SKM-1 treated with dmso at 0.1 percent for 144 hours (cell line): Measurements from ENCODE around the gene TARDBP.
"Not testable (repeated sequence)": the region's sequence is repeated elsewhere in the genome, so short reads cannot be mapped to it uniquely, and the experiment has no call there.

Source experiments
- DNase-seq: peaks from one replicate; lab custom pipeline; 2025; ENCODE audit not compliant: unreplicated experiment; lab: John Stamatoyannopoulos, UW

The TARDBP gene

DNA sequence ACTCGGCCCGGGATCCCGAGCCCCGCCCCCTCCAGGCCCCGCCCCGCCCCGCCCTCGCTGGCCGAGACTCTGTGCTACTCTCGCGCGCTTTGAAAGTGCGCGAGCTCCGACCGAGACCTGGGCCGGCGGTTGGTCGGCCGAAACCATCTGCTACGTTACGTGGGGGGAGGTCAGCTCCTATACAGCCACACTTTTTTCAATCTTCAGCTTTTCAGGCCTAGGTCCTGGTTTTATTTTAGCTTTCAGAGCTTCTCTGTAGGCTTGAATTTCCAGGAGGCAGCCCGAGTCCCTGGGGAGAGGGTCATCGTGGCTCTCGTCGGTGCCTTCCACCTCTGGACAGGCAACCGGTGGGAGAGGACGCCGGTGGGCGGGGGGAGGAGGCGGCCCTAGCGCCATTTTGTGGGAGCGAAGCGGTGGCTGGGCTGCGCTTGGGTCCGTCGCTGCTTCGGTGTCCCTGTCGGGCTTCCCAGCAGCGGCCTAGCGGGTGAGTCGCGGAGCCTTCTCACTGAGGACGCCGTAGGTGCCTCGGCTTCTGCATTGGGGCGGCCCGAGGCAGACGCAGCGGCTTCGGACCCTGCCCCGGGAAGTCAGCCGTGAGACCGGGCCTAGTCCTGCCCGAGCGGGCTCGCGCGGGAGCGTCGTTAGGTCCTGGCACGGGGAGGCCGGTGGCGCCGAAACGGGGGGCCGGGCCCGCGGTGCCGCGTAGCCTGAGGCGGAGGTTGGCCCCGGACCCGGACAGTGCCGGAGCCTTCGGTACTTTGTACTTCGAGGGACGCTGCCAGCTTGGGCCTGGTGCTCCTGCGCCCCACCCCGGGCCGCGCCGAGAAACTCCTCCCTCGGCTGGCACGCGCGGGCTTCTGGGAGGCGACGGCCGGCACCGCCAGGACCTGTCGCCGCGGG is at the start of gene TARDBP:
Gene TARDBP (plus strand): TSS at position 395 of the 900 bp plus-strand sequence. CDS start 1,074 bp downstream, outside the sequence.
- peak; percentile 88 for DNase-seq

DNA sequence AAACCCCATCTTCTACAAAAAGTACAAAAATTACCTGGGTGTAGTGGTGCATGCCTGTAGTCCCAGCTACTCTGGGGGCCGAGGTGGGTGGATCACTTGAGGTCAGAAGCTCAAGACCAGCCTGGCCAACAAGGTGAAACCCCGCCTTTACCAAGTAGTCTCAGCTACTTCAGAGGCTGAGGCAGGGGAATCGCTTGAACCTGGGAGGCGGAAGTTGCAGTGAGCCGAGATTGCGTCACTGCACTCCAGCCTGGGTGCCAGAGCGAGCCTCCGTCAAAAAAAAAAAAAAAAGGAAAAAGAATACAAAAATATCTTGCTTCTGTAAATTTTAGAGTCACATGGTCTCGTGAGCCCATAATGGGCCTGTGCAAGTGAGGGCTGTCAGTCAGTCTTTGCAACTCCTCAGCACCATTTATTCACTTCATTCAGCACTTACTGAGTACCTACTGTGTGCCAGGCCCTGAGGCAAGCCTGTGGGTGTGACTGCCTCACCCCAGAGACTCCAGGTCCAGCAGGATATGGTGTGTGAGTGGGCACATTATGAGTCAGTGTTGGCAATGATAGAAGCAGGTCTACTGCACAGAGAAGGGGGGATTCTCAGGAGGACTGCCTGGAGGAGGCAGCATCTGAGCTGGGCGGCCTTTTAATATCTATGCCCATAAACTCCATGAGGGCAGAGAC is 46.8 kb upstream of the TARDBP start:
- peak; percentile 70 for DNase-seq

DNA sequence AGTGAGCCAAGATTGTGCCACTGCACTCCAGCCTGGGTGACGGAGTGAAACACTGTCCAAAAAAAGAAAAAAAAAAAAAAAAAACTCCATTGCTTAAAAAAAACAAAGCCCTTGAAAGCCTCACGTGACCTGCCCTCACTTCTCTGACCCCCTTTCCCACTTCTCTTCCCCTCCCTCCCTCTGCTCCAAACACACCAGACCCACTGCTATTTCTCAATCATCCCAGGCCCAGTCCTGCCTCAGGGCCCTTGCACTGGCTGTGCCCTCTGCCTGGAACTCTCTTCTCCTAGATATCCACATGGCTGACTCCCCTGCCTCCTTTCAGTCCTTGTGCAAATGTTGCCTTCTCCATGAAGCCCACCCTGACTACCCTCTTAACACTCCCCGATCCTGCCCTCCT is 45.4 kb upstream of the TARDBP start:
- DNase-seq: no peak

DNA sequence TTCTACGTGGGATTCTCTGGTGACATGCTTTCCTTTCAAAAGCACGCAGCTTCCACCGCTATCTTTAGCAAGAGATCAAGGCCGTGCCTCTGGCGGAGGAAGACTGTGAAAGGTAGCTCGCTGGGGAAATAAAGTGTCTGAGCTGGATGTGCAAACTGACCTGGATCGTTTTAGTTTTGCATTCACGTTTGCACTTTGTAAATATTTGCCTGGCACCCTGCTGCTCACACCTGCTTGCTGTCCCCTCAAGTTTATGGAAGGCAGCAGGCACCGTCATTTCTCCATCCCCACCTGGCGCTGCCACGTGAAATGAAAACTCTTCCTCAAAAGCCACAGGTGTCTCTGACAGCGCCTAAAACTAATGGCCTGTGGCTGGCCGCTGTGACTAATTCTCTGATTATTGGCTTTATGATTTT is 44.0 kb upstream of the TARDBP start:
- DNase-seq: no peak

DNA sequence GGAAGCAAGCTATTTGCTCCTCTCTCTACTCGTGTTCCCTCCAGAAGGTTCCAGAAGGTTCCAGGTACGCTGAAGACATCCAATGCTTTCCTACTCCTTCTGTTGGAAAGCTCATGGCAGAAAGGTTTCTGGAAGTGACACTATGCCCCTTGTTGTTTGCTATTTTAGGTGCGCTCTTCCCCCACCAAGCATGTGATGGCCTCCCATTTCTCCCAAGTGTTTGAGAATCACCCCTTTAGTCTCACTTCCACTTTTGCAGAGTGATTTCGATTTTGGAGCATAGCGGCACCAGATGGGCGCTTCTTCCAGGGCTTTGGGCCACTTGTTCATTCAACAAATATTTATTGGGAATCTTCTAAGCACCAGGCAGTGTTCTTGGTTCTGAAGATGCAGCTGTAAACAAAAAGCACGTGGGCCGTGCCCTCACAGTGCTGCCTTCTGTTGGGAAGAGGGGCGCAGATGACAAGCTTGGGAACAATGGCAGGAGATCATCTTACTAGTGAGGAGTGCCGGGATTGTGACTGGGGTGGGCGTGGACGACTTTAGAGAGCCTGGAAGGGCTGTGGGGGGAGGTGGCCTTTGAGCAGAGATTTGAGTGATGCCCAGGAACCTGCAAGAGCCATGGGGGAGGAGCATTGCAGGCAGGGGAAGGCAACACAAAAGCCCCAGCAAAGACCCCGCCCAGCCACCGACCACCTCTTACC is 43.0 kb upstream of the TARDBP start:
- DNase-seq: no peak

DNA sequence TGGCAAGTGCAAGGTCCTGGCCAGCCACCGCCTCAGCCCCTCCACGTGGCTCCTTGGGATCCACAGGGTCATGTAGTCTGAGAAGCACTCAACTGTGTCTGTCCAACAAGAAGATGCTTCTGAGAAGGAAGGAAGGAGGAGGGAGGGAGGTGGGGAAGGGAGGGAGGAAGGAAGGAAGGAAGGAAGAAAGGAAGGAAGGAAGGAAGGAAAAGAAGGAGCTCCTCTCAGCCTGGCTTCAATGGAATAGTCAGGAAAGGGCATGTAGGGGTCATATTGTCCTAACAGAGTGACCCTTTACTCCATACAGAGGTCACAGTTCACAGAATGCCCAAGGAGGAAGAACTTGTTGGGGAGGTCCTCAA is 42.5 kb upstream of the TARDBP start:
- no peak for DNase-seq

DNA sequence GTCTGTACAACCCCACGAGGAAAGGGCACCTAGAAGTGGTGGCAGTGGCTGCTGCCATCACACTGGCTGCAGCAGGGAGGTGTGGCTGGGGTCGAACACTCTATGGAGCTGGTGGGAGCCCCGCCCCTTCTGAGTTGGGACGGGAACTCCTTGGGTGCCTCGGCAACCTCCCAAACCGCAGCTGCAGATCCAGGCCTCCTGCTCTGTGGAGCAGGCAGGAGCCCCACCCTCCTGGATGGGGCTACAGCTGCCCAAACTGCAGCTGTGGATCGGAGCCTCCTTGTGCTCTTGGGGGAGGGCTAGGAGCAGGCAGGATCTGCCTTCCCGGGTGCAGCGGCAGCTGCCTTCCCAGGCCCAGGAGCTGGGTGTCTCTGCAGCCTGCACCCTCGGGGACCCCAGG is 38.9 kb upstream of the TARDBP start:
- no peak for DNase-seq

DNA sequence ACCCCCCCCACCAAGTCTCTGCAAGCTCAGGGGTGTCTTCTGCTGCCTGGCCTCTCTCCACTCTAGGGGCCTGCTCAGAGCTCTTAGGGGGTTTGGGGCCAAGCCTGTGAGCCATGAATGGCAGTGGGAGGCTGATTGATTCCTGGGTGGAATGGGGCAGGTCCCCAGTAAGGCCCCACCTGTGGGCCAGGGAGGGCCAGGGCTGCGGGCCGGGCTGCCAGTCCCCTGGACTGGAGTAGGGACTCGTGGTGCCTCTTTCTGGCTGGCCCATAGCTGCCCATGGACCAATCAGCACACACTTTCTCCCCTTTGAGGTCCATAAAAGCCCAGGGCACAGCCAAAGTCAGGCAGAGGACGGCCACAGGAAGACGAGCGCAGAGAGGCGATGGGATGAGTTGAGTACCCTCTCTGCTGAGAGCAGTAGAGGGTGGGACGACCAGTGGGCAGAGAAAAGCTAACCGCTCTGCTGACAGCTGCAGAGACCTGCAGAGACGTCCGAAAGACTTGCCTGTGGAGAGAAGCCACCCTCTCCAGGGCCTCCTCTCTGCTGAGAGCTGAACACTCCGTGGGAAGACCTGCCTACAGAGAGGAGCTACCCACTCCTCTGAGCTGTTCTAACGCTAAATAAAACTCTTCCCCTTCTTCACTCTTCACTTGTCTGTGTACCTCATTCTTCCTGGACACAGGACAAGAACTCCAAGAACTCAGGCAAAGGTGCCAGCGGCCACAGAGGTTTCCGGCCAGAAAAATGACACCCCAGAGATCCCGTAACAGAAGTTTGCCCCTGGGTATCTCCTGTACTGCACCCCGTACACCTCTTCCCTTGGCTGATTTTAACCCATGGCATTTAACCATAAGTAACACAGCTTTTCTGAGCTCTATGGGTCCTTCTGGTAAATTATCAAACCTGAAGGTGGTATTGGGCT is 38.2 kb upstream of the TARDBP start:
- no peak for DNase-seq

DNA sequence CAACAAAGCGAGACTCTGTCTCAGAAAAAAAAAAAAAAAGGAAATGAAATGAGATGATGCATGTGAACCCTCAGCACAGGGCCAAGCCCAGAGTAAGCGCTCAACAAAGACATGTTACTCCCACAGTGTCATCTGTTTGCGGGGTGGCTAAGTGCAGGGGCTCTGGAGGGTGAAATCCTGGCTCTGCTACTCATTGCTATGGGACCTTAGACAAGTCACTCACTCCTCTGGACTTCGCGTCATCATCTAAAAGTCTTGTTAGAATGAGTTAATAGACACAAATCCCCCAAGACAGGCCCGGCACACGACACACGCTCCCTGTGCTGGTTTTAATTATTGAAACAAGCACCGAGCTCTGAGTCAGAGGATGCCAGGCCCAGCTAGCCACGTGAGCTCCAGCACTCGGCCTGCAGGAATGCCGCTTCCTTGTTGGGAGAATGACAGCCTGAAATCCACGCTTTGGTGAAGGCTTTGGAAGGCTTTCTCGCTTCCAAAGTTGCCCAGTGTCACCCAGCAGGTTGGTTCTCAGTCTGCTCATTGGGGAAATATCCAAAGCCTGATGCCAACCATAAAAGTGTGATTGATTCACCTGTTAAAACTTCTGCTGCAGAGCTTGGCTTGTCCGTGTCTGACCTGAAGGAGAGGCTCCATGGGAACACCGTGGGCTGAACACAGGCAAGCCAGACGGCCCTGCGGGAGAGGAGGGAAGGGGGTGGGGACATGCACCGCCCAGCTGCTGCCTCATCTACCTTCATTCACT is 36.7 kb upstream of the TARDBP start:
- DNase-seq: no peak

DNA sequence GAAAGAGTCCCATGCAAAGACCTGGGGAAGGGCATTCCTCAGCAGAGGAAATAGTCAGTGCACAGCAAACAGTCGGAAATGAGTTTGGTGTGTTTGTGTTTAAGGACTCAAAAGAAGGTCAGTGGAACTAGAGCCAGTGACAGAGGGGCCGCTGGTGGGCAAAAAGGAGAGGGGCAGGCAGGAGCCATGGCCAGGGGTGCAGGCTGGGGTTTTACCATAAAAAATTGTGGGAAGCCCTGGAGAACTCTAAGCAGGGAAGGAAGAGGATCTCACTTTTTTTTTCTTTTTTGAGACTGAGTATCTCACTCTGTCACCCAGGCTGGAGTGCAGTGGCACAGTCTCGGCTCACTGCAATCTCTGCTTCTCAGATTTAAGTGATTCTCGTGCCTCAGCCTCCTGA is 33.7 kb upstream of the TARDBP start:
- DNase-seq: no peak

DNA sequence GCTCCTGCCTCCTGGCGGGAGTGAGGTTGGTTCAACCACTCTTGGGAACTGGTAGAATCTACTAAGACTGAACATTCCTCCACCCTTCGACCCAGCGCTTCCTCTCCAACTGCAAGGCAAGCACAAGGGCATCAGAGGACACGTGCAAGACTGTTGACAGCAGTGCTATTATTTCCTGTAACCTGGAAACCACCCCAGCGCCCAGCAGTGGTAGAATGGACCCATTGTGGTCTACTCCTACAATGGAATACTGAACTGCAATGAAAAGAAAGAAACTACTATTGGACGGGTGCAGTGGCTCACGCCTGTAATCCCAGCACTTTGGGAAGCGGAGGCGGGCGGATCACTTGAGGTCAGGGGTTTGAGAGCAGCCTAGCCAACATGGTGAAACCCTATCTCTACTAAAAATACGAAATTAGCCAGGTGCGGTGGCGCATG is 33.0 kb upstream of the TARDBP start:
- DNase-seq: no peak

DNA sequence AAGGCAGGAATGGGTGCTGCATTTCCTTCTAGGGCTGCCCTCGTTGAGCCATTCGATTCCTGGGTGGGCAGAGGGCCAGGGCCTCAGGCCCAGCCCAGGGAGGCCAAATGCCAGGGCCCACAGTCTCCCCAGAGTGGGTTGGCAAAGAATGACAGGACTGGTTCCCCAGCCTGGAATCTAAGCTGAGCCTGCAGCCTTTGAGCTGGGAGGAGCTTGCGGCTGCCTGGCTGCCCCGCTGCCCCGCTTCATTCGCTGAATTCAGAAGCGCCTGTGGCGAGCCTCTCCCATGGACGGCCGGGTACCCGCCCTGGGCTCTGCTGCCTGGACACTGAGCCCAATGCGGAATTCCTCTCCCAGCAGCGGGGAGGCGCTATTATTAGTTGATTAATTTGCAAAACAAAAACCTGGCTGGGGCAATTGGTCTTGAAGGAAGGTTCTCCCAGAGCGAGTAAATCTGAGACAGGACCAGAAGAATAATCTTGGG is 32.3 kb upstream of the TARDBP start:
- no peak for DNase-seq

DNA sequence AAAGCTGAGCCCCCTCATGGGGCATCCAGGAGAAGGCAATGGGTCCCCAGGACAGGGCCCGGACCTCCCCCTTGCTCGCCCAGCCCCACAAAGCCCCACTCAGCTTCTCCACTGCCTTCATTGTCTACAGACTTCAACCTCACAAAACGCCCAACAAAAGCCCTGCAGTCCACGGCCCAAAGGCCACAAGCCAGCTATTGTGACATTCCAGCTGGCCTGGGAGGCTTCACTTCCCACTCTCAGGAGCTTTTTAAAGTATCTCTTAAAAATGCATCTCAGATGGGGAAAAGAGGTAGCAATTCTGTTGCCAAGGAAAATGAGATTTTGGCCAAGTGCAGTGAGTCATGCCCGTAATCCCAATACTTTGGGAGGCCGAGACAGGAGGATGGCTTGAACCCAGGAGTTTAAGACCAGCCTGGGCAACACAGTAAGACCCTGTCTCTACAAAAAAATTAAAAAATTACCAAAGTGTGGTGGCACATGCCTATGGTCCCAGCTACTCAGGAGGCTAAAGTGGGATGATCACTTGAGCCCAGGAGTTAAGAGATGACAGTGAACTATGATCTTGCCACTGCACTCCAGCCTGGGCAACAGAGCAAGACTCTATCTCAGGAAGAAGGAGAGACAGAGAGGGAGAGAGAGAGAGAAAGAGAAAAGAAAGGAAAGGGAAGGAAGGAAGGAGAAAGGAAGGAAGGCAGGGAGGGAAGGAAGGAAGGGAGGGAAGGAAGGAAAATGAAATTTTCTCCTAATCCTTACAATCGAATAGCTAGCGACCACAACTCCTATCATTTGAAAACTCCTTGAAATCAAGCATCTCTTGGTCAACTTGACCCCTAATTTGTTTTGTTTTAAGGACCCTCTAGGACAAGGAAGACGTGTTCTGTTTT is 31.4 kb upstream of the TARDBP start:
- no peak for DNase-seq

DNA sequence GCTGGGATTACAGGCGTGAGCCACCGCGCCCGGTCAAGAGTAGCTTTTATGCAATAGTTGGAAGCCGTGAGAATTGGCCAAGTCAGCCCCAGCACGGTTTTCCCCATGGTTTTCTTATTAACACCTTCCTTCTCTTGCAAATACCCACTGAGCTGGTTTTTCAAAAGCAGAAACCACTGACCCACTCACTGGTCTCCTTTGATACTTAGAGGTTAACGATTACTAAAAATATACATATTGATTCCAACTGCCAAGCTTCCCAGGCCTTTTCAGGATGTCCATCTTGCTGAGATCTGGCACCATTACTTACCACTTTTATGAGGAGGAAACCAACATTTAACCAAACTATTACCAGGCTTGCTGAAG is 25.9 kb upstream of the TARDBP start:
- no peak for DNase-seq

DNA sequence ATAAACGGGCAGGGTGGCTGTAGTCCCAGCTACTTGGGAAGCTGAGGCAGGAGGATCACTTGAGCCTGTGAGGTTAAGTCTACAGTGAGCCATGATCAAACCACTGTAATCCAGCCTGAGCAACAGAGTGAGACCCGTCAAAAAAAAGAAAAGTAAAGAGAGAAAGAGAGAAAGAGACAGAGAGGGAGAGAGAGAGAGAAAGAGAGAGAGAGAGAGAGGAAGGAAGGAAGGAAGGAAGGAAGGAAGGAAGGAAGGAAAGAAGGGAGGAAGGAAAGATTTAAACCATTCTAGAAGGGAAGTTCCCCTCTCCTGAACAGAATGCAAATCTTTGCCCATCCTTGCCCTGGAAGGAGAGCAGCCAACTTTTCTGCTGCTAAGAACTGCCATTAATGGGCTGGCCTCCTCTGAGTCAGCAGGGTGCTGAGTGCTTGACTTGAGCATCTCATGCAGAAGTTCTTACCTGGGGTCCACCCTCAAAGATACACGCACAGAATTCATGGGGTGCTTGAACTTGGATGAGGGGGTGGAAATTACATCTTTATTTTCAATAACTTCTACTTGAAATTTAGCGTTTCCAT is 24.5 kb upstream of the TARDBP start:
- no peak for DNase-seq

DNA sequence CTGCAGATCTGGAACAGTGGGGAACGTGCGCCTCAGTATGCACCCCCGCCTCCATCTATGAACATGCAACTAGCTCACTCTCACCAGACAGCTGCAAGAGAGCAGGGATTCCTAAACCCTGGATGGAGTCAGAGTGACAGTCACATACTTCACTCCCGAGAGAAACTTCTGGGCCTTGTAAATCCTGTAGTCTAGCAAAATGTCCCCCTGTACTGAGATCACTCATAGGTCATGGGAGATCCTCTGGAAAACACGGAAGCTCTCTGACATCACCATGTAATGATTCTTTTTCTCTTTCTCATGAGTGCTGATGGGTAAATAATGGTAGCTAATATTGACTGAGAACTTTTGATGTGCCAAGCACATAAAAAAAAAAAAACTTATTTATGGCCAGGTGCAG is 23.4 kb upstream of the TARDBP start:
- DNase-seq: no peak

DNA sequence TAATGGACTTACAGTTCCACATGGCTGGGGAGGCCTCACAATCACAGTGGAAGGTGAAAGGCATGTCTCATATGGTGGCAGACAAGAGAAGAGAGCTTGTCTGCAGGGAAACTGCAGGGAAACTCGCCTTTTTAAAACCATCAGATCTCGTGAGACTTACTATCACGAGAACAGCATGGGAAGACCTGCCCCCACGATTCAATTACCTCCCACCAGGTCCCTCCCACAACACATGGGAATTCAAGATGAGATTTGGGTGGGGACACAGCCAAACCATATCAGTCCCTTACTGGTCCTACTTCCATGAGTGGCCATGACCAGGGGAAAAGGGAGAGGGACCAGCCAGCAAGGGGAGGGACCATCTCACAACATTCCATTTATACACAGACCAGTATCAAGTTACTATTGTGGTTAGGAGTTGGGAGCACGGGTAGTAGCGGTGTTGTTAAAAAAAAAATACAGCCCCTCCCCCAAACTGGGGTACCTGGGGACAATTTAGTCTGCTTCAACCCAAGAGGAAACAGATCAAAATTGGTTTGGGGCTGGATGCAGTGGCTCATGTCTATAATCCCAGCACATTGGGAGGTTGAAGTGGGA is 22.4 kb upstream of the TARDBP start:
- DNase-seq: not testable (repeated sequence)

DNA sequence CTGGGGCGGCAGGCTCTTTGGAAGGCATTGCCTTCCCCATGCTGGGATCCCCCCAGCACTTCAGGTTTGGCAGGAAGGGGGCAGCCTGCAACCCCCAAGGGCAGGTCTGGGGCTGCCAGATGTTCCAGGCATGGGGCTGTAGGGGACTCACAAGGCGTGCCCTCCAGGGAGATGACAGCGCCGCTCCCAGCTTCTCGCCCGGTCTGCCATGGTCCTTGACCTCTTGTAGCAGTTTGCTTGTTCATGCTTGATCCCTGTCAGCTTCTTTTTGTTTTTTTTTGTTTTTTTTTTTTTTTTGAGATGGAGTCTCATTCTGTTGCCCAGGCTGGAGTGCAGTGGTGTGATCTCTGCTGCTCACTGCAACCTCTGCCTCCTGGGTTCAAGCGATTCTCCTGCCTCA is 21.6 kb upstream of the TARDBP start:
- no peak for DNase-seq
